OCI-LY7 (cell line): ENCODE measurements around the gene INSIG1.

Experiments
- CTCF ChIP-seq: fragments of 200-600 bp; sonication (generic); conservative IDR thresholded peaks from 2 replicates; pipeline ENCODE4 v1.5.1; 2014; ENCODE audit warnings: mild to moderate bottlenecking, antibody characterized with exemption, low read length, moderate library complexity, mixed read lengths
- EZH2phosphoT487 ChIP-seq: fragments of 200-600 bp; sonication (generic); IDR thresholded peaks from 2 replicates; pipeline ENCODE4 v1.6.1; 2018; ENCODE audit warnings: low read depth, borderline replicate concordance, mild to moderate bottlenecking, mixed run types, antibody characterized with exemption, low read length, moderate library complexity, mixed read lengths

GRCh38 chr7:155251831-155252230 lies 45.8 kb upstream of the INSIG1 start:
- TF ChIP-seq CTCF (no peak), EZH2phosphoT487 (no peak)
